Measurements from ENCODE around the gene PTOV1.

PTOV1 gene

GRCh38 chr19:49829721-49830120, 21.2 kb upstream of the PTOV1 start:
- in situ Hi-C loops (cut with MboI; ENCODE audit: low pct_unique_long_range_greater_than_20kb, low sequenced_read_pairs, unreplicated experiment) = no loop called here
- no peak for TF ChIP-seq CTCF (IDR thresholded peaks at IDR 0.05; ENCODE audit: extremely low read depth, insufficient read depth, missing control alignments)
- DNase-seq (ENCODE audit: low spot score) = no peak

GRCh38 chr19:49830766-49831165, 20.2 kb upstream of the PTOV1 start:
- no peak for TF ChIP-seq CTCF (IDR thresholded peaks at IDR 0.05; ENCODE audit: extremely low read depth, insufficient read depth, missing control alignments)
- in situ Hi-C loops (cut with MboI; ENCODE audit: low pct_unique_long_range_greater_than_20kb, low sequenced_read_pairs, unreplicated experiment) = no loop called here
- DNase-seq (ENCODE audit: low spot score) = no peak

GRCh38 chr19:49831592-49831991, 19.4 kb upstream of the PTOV1 start:
- DNase-seq (ENCODE audit: low spot score) = no peak
- in situ Hi-C loops (cut with MboI; ENCODE audit: low pct_unique_long_range_greater_than_20kb, low sequenced_read_pairs, unreplicated experiment) = no loop called here
- TF ChIP-seq CTCF (IDR thresholded peaks at IDR 0.05; ENCODE audit: extremely low read depth, insufficient read depth, missing control alignments) = no peak

DNA sequence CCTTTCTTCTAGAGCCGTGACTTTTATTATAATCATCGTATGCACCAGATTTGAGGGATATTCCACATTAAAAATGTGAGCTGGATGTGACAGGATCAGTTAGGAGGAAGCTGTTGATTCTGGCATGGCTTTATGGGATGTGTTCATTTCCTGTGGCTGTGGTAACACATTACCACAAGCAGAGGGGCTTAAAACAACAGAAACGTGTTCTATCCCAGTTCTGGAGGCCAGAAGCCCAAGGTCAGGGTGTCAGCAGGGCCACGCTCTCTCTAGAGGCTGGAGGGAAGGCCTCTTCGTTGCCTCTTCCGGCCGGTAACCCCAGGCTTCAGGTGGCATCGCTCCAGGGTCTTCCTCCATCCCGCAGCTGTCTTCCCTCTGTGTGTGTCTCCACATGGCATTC, 18.4 kb upstream of the PTOV1 start:
- no peak for TF ChIP-seq CTCF (IDR thresholded peaks at IDR 0.05; ENCODE audit: extremely low read depth, insufficient read depth, missing control alignments)
- in situ Hi-C loops (cut with MboI; ENCODE audit: low pct_unique_long_range_greater_than_20kb, low sequenced_read_pairs, unreplicated experiment) = no loop called here
- DNase-seq (ENCODE audit: low spot score) = no peak

GRCh38 chr19:49833599-49833998, 17.4 kb upstream of the PTOV1 start:
- in situ Hi-C loops (cut with MboI; ENCODE audit: low pct_unique_long_range_greater_than_20kb, low sequenced_read_pairs, unreplicated experiment) = no loop called here
- no peak for TF ChIP-seq CTCF (IDR thresholded peaks at IDR 0.05; ENCODE audit: extremely low read depth, insufficient read depth, missing control alignments)
- no peak for DNase-seq (ENCODE audit: low spot score)

- DNase-seq (ENCODE audit: low spot score) = no peak
- in situ Hi-C loops (cut with MboI; ENCODE audit: low pct_unique_long_range_greater_than_20kb, low sequenced_read_pairs, unreplicated experiment) = no loop called here
- TF ChIP-seq CTCF (IDR thresholded peaks at IDR 0.05; ENCODE audit: extremely low read depth, insufficient read depth, missing control alignments) = no peak
Observed at GRCh38 chr19:49835562-49835961, 15.4 kb upstream of the PTOV1 start.
